Loucy (cell line): ENCODE data around the gene PLXNA4.

Experiments
- EZH2phosphoT487 ChIP-seq: fragments of 200-600 bp; IDR thresholded peaks from 2 replicates; pipeline ENCODE4 v1.6.1; 2018; ENCODE audit warnings: antibody characterized with exemption, mild to moderate bottlenecking, moderate library complexity, borderline replicate concordance
- TF ChIP-seq, protein P1 (sequence below): fragments of 200-600 bp; sonication (generic); conservative IDR thresholded peaks from 2 replicates; pipeline ENCODE4 v1.5.1; 2014; ENCODE audit warnings: mild to moderate bottlenecking, antibody characterized with exemption, low read length

DNA sequence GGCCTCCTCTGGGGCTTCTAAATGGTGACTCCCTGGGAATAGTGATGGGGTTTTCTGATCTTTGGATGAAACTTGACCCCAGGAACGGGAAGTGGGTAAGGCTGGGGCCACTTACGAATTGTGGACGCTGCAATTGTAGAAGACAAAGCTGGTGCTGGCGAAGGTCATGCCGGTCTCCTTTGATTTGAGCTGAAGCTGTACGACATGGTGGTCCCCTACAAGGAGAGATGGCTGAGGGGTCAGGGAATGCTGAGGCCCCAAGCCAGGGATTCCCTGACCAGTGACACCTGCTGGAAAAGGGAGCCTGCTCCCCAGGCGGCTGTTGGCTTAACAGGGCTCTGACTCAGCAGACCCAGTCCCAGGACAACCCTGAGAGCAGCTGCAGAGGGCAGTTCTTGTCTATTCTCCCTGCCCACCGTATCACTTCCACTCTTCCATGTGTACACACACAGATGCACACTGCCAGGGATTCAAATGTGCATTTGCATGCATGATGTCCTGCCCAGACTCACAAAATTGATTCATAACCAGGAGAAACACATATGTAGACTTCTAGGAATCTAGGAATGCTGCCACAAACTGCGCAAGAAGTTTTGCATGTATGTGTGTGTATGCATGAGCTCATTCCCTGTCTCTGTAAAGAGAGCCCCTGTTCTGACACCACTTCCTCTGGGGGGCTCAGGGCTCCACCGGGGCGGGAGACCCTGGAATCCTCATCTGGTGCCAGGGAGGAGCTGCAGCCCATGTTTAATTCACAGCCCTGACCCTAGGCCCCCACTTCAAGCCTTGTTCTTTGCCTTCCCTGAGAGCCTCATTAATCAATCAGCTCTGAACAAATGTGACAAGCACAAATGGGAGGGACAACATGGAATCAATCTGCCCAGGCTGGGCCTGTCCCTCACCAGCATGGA, 350.0 kb downstream of the PLXNA4 start:
- TF ChIP-seq, protein P1, sequence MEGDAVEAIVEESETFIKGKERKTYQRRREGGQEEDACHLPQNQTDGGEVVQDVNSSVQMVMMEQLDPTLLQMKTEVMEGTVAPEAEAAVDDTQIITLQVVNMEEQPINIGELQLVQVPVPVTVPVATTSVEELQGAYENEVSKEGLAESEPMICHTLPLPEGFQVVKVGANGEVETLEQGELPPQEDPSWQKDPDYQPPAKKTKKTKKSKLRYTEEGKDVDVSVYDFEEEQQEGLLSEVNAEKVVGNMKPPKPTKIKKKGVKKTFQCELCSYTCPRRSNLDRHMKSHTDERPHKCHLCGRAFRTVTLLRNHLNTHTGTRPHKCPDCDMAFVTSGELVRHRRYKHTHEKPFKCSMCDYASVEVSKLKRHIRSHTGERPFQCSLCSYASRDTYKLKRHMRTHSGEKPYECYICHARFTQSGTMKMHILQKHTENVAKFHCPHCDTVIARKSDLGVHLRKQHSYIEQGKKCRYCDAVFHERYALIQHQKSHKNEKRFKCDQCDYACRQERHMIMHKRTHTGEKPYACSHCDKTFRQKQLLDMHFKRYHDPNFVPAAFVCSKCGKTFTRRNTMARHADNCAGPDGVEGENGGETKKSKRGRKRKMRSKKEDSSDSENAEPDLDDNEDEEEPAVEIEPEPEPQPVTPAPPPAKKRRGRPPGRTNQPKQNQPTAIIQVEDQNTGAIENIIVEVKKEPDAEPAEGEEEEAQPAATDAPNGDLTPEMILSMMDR = no peak
- no peak for TF ChIP-seq EZH2phosphoT487
